Thyroid gland (tissue), 4 donors: ENCODE measurements around the gene CNTN1. TPM values are rescaled to one million over a fixed set of nuclear protein-coding genes. Genes with fewer than 3 reads are reported as not detected.

Experiments
- DNase-seq, 2 donors: peaks; one replicate each; pipeline ENCODE4 v3.0.0-alpha.2; 2019
- H3K27ac ChIP-seq, 3 donors: fragments of 200-600 bp; sonication (generic); 1 replicate in 2 of 3; 2 replicates in 1 of 3; pipeline ENCODE4 v1.5.1; 2016 to 2019; ENCODE audit warnings: mild to moderate bottlenecking in 1 of 3, moderate library complexity in 1 of 3
- H3K27me3 ChIP-seq: fragments of 200-600 bp; sonication (generic); one replicate; pipeline ENCODE4 v1.5.1; 2019
- H3K36me3 ChIP-seq, 2 donors: fragments of 200-600 bp; sonication (generic); one replicate each; pipeline ENCODE4 v1.5.1; 2016 to 2019
- H3K4me1 ChIP-seq, 2 donors: fragments of 200-600 bp; sonication (generic); one replicate each; pipeline ENCODE4 v1.5.1; 2017 to 2019
- H3K4me3 ChIP-seq, 3 donors: fragments of 200-600 bp; sonication (generic); replicated peaks in 1 of 3; 1 replicate in 2 of 3; 2 replicates in 1 of 3; pipeline ENCODE4 v1.5.1; 2016; ENCODE audit warnings: mild to moderate bottlenecking in 1 of 3
- H3K9me3 ChIP-seq: fragments of 200-600 bp; sonication (generic); one replicate; pipeline ENCODE4 v1.5.1; 2017
- POLR2A ChIP-seq, 2 donors: fragments of 450-650 bp; IDR thresholded peaks; one replicate each; pipeline ENCODE4 v1.6.1; 2017; ENCODE audit warnings: antibody characterized with exemption in 2 of 2, mild to moderate bottlenecking in 2 of 2, moderate library complexity in 1 of 2
- WGBS, 2 donors: methylation state at CpG; one replicate each; pipeline ENCODE4 v1.1.5; 2017; 5-methylcytosine and 5-hydroxymethylcytosine counted together
- intact Hi-C: fragments of 100-400 bp; cut with DNase I; formaldehyde crosslinking; loops from one replicate; pipeline ENCODE4 v1.15.1; 2023
- total RNA-seq, 4 donors: library from RNA; depleted of rRNA; stranded (reverse); fragments of >200 nt; gene quantifications; one replicate each; pipeline ENCODE4 v1.2.3, GENCODE V29; 2016
- TF ChIP-seq, protein P1 (sequence below), 6 experiments: fragments of 200-600 bp in 3 of 6; fragments of 450-650 bp in 3 of 6; sonication (generic) in 3 of 6; IDR thresholded peaks; one replicate each; pipeline ENCODE4 v1.5.1; 2016 to 2019; ENCODE audit warnings: antibody characterized with exemption in 6 of 6, mild to moderate bottlenecking in 2 of 6, inconsistent platforms in 1 of 6, moderate library complexity in 1 of 6

Gene CNTN1
- total RNA-seq, 4 donors from 2014 or later, result 1.9 to 2.7 (median 2.0) TPM

GRCh38 chr12:41052441-41052840 lies 360.2 kb downstream of the CNTN1 start:
- no peak for TF ChIP-seq POLR2A (IDR thresholded peaks at IDR 0.05)
- TF ChIP-seq, protein P1, sequence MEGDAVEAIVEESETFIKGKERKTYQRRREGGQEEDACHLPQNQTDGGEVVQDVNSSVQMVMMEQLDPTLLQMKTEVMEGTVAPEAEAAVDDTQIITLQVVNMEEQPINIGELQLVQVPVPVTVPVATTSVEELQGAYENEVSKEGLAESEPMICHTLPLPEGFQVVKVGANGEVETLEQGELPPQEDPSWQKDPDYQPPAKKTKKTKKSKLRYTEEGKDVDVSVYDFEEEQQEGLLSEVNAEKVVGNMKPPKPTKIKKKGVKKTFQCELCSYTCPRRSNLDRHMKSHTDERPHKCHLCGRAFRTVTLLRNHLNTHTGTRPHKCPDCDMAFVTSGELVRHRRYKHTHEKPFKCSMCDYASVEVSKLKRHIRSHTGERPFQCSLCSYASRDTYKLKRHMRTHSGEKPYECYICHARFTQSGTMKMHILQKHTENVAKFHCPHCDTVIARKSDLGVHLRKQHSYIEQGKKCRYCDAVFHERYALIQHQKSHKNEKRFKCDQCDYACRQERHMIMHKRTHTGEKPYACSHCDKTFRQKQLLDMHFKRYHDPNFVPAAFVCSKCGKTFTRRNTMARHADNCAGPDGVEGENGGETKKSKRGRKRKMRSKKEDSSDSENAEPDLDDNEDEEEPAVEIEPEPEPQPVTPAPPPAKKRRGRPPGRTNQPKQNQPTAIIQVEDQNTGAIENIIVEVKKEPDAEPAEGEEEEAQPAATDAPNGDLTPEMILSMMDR (IDR thresholded peaks at IDR 0.05), result no peak
- intact Hi-C loops, result no loop called here
- H3K36me3 ChIP-seq, result no peaks in the 10 kb centered on the region
- no peak overlapping the region for H3K27ac ChIP-seq
- no peaks in the 10 kb centered on the region for H3K27me3 ChIP-seq
- H3K9me3 ChIP-seq, result no peaks in the 10 kb centered on the region
- no peaks in the 10 kb centered on the region for H3K4me1 ChIP-seq
- no peak overlapping the region for H3K4me3 ChIP-seq
- 81 to 82% methylated on average over 1 of the region's 1 CpG for WGBS, 2 donors
- DNase-seq, result no peak

GRCh38 chr12:41053046-41053445 lies 360.8 kb downstream of the CNTN1 start:
- Histone ChIP-seq H3K36me3 (no peaks in the 10 kb centered on the region), H3K27ac (no peak overlapping the region), H3K4me3 (no peak overlapping the region), H3K9me3 (no peaks in the 10 kb centered on the region), H3K4me1 (no peaks in the 10 kb centered on the region), H3K27me3 (no peaks in the 10 kb centered on the region)
- no peak for TF ChIP-seq POLR2A (IDR thresholded peaks at IDR 0.05)
- TF ChIP-seq, protein P1 (IDR thresholded peaks at IDR 0.05), result no peak
- no peak for DNase-seq
- intact Hi-C loops, result no loop called here
- WGBS, 2 donors, result 71 to 79% methylated on average over 1 of the region's 1 CpG

DNA sequence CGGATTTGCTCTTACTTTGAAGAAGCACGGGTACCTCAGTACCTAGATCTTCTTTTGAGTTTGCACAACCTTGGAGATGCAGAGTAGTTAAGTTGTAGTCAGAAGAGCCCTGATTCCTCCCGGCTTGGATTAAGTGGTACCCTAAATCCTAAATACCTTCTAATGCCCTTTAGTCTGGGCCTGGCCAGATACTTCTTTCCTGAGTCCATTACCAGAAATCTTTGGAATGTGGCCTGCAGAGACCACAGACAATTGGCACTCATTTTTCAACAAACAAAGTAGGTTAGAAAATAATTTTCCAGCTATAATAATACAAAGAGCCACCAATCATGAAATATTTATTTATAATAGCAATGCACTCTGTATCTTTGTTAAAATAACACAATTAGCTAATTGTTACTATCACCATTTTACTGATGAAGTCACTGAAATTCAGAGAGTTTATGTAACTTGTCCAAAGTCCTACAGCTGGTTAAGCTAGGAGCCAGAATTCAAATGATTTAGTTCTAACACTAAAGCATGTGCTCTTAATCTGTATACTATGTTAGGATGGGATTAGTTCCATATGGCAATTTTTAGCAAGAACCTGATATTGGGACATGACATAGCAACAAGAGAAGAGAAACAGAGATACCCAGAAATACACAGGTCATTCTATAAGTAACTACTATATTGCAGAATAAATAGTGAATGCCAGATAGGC lies 363.8 kb downstream of the CNTN1 start:
- TF ChIP-seq, protein P1 (IDR thresholded peaks at IDR 0.05), result no peak
- no peak for TF ChIP-seq POLR2A (IDR thresholded peaks at IDR 0.05)
- H3K36me3 ChIP-seq, result no peaks in the 10 kb centered on the region
- H3K4me1 ChIP-seq, result no peaks in the 10 kb centered on the region
- H3K9me3 ChIP-seq, result no peaks in the 10 kb centered on the region
- 40 to 47% methylated on average over 3 of the region's 3 CpGs for WGBS, 2 donors
- no peaks in the 10 kb centered on the region for H3K27me3 ChIP-seq
- intact Hi-C loops, result no loop called here
- no peak for DNase-seq
- no peak overlapping the region for H3K27ac ChIP-seq
- H3K4me3 ChIP-seq, result no peak overlapping the region

DNA sequence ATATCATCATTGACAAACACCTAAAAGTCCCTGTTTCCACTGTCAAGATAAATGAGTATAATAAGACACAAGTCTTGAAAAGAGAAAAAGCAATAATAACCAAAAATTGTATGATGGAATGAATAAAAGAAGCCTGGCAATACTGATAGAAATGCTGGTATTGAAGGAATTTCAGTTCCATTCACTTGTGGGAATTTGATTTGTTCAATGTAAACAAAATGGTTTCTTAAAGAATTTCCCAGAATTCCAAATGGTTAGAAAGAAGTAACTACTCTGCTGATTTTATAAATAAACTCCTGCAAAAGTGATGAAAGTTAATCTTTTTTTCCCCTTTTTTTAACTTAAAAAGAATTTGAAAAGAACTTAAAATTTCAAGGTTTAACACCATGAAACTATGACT lies 366.0 kb downstream of the CNTN1 start:
- TF ChIP-seq POLR2A (IDR thresholded peaks at IDR 0.05), result no peak
- TF ChIP-seq, protein P1 (IDR thresholded peaks at IDR 0.05), result no peak
- Histone ChIP-seq H3K36me3 (no peaks in the 10 kb centered on the region), H3K27ac (no peak overlapping the region), H3K27me3 (no peaks in the 10 kb centered on the region), H3K9me3 (no peaks in the 10 kb centered on the region), H3K4me3 (no peak overlapping the region), H3K4me1 (no peaks in the 10 kb centered on the region)
- intact Hi-C loops, result no loop called here
- no peak for DNase-seq

DNA sequence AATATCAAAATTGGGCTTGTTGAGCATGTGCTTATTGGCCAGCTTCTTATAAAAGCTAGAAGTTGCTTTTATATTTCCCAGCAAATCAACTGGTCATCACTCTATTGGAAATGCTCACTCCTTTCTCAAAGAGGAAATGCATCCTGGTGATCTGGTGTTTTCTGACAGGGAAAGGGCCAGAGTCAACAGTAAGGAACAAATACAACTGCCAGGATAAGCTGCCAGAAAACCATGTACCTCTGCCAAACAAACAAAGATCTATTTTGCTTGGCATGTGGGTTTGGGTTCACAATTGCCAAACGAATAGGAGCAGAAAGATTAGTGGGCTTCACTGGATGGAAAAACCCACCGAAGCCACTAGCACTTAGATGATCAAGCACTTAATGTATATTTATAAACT lies 369.0 kb downstream of the CNTN1 start:
- TF ChIP-seq, protein P1 (IDR thresholded peaks at IDR 0.05), result no peak
- TF ChIP-seq POLR2A (IDR thresholded peaks at IDR 0.05), result no peak
- no peaks in the 10 kb centered on the region for H3K27me3 ChIP-seq
- no peaks in the 10 kb centered on the region for H3K4me1 ChIP-seq
- no peak overlapping the region for H3K27ac ChIP-seq
- intact Hi-C loops, result no loop called here
- DNase-seq, result no peak
- no peaks in the 10 kb centered on the region for H3K36me3 ChIP-seq
- no peaks in the 10 kb centered on the region for H3K9me3 ChIP-seq
- no peak overlapping the region for H3K4me3 ChIP-seq
- 50 to 56% methylated on average over 2 of the region's 2 CpGs for WGBS, 2 donors
